ENCODE results near the gene NCAPH2. TPM values are rescaled to one million over a fixed set of nuclear protein-coding genes. Genes with fewer than 3 reads are reported as not detected.

NCAPH2 gene
- total and polyA plus RNA-seq, 12 donors = 13.8 to 90.5 (median 32.6) TPM

DNA sequence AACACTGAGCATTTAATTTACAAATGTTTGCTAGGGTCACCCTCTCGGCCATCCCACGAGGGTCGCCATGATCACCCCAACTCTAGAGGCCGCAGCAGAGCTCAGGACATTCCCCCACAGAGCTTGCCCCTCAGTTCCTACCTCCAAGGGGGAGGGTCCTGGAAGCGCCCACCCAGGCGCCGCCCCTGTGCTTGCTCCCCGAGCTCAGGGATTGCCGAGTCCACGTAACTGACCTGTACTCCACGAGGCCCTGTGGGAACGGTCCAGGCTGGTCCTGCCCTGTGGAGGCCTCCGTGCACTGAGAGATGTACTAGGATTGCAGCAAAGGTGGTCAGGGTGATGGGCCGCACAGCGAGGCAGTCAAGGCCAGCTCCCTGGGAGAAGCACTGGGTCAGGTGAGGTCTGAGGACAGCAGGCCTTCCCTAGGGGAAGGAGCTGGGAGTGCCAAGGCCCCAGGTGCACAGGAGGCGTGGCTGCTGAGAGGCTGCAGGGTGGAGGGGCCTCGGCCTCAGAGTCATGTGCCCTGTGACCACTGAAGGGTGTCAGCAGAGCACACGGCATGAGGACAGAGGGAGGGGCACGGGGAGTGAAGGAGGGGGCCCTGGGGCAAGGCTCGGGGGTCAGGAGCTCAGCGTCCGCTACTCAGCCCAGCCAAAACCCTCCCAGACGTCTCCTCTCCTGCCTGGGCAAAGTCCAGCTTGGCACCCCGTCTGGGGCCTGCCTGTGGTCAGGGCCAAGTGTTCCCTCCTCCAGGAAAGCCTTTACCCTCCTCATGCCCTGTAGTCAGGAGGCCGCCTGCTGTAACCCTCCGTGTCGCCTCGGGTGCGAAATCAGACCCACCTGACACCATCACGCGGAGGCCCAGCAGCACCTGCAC is 23.8 kb upstream of the NCAPH2 start:
- DNase-seq = no peak
- H3K27ac ChIP-seq = no peak overlapping the region
- WGBS, 4 donors = 81 to 88% (median 86%) methylated on average over 12 to 31 of the region's 31 CpGs
- H3K4me1 ChIP-seq (replicated peaks in 1 of 2) = peaks cover 0 to 14% of the 10 kb centered on the region in 2 donors
- TF ChIP-seq POLR2A (IDR thresholded peaks at IDR 0.05) = no peak
- TF ChIP-seq, protein P1, sequence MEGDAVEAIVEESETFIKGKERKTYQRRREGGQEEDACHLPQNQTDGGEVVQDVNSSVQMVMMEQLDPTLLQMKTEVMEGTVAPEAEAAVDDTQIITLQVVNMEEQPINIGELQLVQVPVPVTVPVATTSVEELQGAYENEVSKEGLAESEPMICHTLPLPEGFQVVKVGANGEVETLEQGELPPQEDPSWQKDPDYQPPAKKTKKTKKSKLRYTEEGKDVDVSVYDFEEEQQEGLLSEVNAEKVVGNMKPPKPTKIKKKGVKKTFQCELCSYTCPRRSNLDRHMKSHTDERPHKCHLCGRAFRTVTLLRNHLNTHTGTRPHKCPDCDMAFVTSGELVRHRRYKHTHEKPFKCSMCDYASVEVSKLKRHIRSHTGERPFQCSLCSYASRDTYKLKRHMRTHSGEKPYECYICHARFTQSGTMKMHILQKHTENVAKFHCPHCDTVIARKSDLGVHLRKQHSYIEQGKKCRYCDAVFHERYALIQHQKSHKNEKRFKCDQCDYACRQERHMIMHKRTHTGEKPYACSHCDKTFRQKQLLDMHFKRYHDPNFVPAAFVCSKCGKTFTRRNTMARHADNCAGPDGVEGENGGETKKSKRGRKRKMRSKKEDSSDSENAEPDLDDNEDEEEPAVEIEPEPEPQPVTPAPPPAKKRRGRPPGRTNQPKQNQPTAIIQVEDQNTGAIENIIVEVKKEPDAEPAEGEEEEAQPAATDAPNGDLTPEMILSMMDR (IDR thresholded peaks at IDR 0.05) = no peak
- peaks cover 36% of the 10 kb centered on the region for H3K27me3 ChIP-seq
- intact Hi-C loops (cut with DNase I) = no loop called here
- no peaks in the 10 kb centered on the region for H3K36me3 ChIP-seq (replicated peaks in 1 of 2)
- no peaks in the 10 kb centered on the region for H3K9me3 ChIP-seq (replicated peaks in 1 of 3)
- H3K4me3 ChIP-seq = no peak overlapping the region

DNA sequence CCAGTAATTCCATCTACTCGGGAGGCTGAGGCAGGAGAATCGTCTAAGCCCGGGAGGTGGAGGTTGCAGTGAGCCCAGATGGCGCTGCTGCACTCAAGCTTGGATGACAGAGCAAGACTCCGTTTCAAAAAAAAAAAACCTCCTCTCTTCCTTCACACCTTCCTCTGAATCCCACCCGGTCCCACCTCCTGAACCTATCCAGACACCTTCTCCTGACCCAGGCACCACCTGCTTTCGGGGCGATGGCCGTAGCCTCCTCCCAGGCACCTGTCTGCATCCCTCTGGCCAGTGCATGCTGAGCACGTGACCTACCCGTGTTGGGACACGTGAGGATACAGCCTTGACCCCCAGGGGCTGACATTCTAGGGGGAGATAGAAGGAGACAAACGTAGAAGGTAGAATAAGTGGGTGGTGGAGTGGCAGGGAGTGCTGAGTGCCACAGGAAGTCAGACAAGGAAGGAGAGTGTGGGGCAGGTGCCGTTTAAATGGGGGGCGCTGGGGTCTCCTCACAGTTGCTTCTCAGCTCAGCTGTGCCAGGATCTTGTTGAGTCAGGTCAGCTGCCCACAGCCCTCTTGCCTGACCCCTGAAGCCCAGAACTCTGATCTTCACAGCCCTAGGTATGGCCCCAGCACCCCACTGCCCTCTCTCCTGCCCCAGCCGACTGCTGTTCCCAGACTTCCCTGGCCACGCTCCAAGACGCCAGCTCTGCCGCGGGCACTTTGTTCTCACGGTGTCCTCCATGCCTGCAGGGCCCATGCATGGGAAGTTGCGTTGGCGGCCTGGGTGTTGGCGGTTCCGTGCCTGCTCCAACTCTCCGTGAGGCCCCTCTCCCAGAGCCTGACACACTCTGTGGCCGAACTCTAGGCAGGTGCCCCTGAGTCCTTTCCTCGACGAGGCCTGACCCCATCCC is 22.5 kb upstream of the NCAPH2 start:
- peak in 5 of 7 donors; percentile 43 to 61 (median 48) for DNase-seq
- Histone ChIP-seq H3K4me1 (replicated peaks in 1 of 2) (peaks cover 0 to 14% of the 10 kb centered on the region in 2 donors), H3K27ac (no peak overlapping the region), H3K36me3 (replicated peaks in 1 of 2) (no peaks in the 10 kb centered on the region), H3K9me3 (replicated peaks in 1 of 3) (no peaks in the 10 kb centered on the region), H3K27me3 (peaks cover 31% of the 10 kb centered on the region), H3K4me3 (no peak overlapping the region)
- TF ChIP-seq POLR2A (IDR thresholded peaks at IDR 0.05) = no peak
- TF ChIP-seq, protein P1 (IDR thresholded peaks at IDR 0.05) = no peak
- intact Hi-C loops (cut with DNase I) = no loop called here
- WGBS, 4 donors = 60 to 67% (median 64%) methylated on average over 18 to 29 of the region's 29 CpGs

DNA sequence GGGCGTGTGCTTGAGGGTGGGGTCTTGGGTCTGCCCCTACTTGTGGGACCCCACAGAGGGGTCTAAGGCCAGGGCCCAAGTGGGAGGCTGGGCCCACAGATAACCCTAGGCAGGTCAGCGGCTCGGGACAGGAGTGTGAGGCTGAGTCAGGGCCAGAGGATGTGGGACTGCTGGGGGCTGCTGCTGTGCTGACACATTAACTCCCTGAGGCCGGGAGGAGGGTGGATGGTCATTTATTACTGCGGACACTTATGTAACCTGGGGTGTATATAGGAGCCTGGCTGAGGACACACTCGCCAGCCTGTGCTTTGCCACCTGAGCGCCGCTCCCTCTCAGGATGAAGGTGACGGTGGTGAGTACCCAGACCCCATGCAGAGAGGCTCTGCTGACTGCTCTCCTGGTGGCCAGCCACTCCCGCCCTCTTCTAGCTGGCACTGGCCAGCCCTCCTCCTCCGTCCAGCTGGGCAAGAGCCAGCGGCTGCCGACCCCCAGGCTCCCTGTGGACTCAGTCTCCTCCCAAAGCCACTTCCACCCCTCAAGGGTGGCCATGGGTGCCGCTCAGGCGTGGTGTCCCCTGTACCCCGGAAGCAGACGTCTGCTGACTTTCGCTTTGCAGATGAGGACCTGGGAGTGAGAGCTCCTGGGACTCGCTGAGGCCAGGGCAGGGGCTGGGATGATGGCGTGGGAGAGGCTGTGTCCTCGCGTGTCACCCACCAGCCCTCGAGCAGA is 21.3 kb upstream of the NCAPH2 start, which contains the start of gene MIOX:
Gene MIOX, plus strand, starts transcription at position 299 of the 729 bp plus-strand sequence. Its CDS starts 39 bp downstream, at position 338.
- no peak within 1 kb of the TSS for H3K27ac ChIP-seq
- TF ChIP-seq, protein P1 (IDR thresholded peaks at IDR 0.05) = no peak
- no peak for TF ChIP-seq POLR2A (IDR thresholded peaks at IDR 0.05)
- intact Hi-C loops (cut with DNase I) = no loop called here
- WGBS, 4 donors = 69 to 79% (median 77%) methylated on average over 12 to 23 of the region's 23 CpGs
- H3K4me3 ChIP-seq = no peak within 1 kb of the TSS
- H3K36me3 ChIP-seq (replicated peaks in 1 of 2) = no peaks in the 10 kb centered on the region
- DNase-seq = no peak
- no peaks in the 10 kb centered on the region for H3K9me3 ChIP-seq (replicated peaks in 1 of 3)
- peaks cover 0 to 6% of the 10 kb centered on the region in 2 donors for H3K4me1 ChIP-seq (replicated peaks in 1 of 2)
- peaks cover 18% of the 10 kb centered on the region for H3K27me3 ChIP-seq
